ENCODE measurements around the gene HPSE2. TPM values are rescaled to one million over a fixed set of nuclear protein-coding genes. Genes with fewer than 3 reads are reported as not detected.
"Not testable (repeated sequence)": the region's sequence is repeated elsewhere in the genome, so short reads cannot be mapped to it uniquely, and the experiment has no call there.

The HPSE2 gene
- total RNA-seq, 6 experiments from 2014 or later = 0.05 to 0.09 TPM; not detected in 4

DNA sequence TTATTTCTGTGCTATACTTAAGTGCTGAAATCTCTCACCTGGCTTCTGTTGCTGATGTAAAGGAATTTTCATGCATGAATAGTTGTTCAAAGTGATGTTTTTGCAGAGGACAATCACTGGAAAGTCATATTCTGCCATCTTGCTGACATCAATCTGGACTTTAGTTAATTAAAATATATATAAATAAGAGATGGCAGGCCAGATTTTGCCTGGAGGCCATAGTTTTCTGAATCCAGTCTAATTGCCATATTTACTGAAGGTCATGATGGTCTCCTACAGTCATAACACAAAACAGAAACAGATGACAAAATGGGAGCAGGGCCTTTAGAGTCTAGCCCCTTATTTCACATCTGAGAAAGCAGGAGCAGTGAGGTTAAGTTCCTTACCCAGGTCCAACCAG lies 228.2 kb downstream of the HPSE2 start:
- no peaks in the 10 kb centered on the region for H3K27me3 Mint-ChIP-seq (ENCODE audit: insufficient read depth)
- no peak overlapping the region for H3K27ac Mint-ChIP-seq
- H3K4me3 Mint-ChIP-seq = no peak overlapping the region
- H3K4me1 Mint-ChIP-seq (ENCODE audit: low read depth) = peaks cover 6% of the 10 kb centered on the region; the same call in 1 of the 2 replicates
- peaks cover 7% of the 10 kb centered on the region for H3K36me3 Mint-ChIP-seq (ENCODE audit: low read depth)
- no peak for DNase-seq
- TF ChIP-seq, protein P1, sequence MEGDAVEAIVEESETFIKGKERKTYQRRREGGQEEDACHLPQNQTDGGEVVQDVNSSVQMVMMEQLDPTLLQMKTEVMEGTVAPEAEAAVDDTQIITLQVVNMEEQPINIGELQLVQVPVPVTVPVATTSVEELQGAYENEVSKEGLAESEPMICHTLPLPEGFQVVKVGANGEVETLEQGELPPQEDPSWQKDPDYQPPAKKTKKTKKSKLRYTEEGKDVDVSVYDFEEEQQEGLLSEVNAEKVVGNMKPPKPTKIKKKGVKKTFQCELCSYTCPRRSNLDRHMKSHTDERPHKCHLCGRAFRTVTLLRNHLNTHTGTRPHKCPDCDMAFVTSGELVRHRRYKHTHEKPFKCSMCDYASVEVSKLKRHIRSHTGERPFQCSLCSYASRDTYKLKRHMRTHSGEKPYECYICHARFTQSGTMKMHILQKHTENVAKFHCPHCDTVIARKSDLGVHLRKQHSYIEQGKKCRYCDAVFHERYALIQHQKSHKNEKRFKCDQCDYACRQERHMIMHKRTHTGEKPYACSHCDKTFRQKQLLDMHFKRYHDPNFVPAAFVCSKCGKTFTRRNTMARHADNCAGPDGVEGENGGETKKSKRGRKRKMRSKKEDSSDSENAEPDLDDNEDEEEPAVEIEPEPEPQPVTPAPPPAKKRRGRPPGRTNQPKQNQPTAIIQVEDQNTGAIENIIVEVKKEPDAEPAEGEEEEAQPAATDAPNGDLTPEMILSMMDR (IDR thresholded peaks at IDR 0.05) = no peak
- peaks cover 18% of the 10 kb centered on the region for H3K9me3 Mint-ChIP-seq

DNA sequence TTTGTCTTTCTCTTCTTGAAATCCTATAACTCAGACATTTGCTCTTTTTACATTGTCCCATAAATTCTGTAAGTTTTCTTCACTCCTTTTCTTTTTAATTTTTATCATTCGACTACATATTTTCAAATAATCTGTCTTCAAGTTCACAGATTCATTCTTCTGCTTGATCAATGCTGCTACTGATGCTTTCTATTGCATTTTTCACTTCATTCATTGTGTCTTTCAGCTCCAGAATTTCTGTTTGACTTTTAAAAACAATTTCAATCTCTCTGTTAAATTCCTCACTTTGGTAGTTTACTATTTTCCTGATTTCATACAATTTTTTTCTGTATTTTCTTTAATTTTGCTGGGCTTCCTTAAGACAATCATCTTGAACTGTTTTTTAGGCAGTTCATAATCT lies 230.4 kb downstream of the HPSE2 start:
- Mint-ChIP-seq H3K4me3 (no peak overlapping the region), H3K27me3 (ENCODE audit: insufficient read depth) (no peaks in the 10 kb centered on the region), H3K27ac (no peak overlapping the region), H3K9me3 (peaks cover 18% of the 10 kb centered on the region), H3K36me3 (ENCODE audit: low read depth) (peaks cover 7% of the 10 kb centered on the region), H3K4me1 (ENCODE audit: low read depth) (peaks cover 6% of the 10 kb centered on the region; the same call in 1 of the 2 replicates)
- no peak for DNase-seq
- TF ChIP-seq, protein P1 (IDR thresholded peaks at IDR 0.05) = no peak

DNA sequence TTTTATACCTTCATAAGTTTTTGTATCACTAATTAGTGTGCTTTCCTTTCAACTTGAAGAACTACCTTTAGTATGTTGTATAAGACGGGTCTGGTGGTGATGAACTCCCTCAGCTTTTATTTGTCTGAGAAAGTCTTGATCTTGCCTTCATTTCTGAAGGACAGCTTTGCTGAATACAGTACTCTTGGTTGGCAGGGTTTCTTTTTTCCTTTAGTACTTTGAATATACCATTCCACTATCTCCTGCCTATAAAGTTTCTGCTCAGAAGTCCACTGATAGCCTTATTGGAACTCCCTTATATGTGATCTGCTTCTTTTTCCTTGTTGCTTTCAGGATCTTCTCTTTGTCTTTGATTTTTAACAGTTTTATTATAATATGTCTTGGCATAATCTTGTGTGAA lies 230.9 kb downstream of the HPSE2 start:
- H3K36me3 Mint-ChIP-seq (ENCODE audit: low read depth) = peaks cover 7% of the 10 kb centered on the region
- H3K9me3 Mint-ChIP-seq = peaks cover 18% of the 10 kb centered on the region
- H3K27me3 Mint-ChIP-seq (ENCODE audit: insufficient read depth) = no peaks in the 10 kb centered on the region
- peaks cover 6% of the 10 kb centered on the region; the same call in 1 of the 2 replicates for H3K4me1 Mint-ChIP-seq (ENCODE audit: low read depth)
- TF ChIP-seq, protein P1 (IDR thresholded peaks at IDR 0.05) = no peak
- DNase-seq = no peak
- no peak overlapping the region for H3K4me3 Mint-ChIP-seq
- H3K27ac Mint-ChIP-seq = no peak overlapping the region

DNA sequence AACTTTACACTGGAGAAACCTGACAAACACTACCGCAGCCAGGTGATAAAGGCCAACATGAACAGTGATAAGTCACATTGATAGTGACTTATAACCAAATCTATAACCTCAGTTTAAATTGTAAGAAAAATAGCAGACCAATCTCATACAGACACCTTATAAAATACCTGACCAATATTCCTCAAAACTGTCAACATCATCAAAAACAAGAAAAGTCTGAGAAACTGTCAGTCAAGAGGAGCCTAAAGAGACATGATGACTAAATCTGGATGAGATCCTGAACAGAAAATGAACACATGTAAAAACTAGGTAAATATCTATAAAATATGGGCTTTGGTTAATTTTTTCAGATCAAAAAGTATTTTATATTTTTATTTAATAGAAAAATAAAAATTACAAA lies 233.3 kb downstream of the HPSE2 start:
- Mint-ChIP-seq H3K9me3 (peaks cover 18% of the 10 kb centered on the region), H3K36me3 (ENCODE audit: low read depth) (peaks cover 7% of the 10 kb centered on the region), H3K27ac (no peak overlapping the region), H3K27me3 (ENCODE audit: insufficient read depth) (no peaks in the 10 kb centered on the region), H3K4me3 (no peak overlapping the region), H3K4me1 (ENCODE audit: low read depth) (no peaks in the 10 kb centered on the region)
- TF ChIP-seq, protein P1 (IDR thresholded peaks at IDR 0.05) = no peak
- no peak for DNase-seq

DNA sequence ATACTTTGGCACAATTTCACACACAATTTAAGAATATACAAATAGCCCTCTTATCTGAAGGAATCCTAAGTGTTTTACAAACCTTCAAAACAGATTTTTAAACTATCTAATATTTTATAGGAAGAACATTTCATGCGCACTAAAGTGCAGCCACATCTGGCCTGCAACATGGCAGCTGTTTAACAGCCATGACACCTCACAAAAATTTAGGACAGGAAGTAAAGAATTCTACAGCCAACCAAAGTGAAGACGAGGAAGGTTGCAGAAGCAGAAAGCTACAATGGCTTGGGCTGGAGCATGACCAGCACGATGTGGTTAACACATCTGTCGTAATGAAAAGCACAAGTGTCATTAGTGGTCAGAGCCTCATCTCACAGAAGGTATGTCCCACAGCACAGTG lies 238.1 kb downstream of the HPSE2 start:
- no peak for DNase-seq
- H3K36me3 Mint-ChIP-seq (ENCODE audit: low read depth) = no peaks in the 10 kb centered on the region
- no peak overlapping the region for H3K4me3 Mint-ChIP-seq
- TF ChIP-seq, protein P1 (IDR thresholded peaks at IDR 0.05) = no peak
- no peaks in the 10 kb centered on the region for H3K4me1 Mint-ChIP-seq (ENCODE audit: low read depth)
- no peaks in the 10 kb centered on the region for H3K27me3 Mint-ChIP-seq (ENCODE audit: insufficient read depth)
- H3K9me3 Mint-ChIP-seq = no peaks in the 10 kb centered on the region; the same call in 1 of the 2 replicates
- H3K27ac Mint-ChIP-seq = no peak overlapping the region

DNA sequence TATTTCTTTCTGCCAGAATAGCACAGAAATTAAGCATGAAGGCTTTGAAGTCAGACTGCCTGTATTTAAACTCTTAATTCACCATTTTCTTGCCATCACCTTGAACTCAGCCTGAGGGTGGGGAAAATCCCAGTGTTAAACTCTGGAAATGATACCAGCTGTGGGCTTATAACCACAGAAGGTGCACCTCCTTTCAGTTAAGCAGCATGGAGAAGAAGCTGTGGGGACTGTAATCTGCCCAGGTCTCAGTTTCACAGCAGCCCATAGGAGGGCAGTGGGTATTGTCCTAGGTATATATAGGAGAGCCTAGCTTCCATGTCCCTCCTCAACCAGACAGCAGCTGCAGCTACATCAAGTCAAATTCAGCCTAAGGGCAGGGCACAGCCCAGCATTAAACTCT lies 241.6 kb downstream of the HPSE2 start:
- Mint-ChIP-seq H3K4me1 (ENCODE audit: low read depth) (no peaks in the 10 kb centered on the region), H3K4me3 (no peak overlapping the region), H3K27ac (no peak overlapping the region), H3K36me3 (ENCODE audit: low read depth) (no peaks in the 10 kb centered on the region), H3K9me3 (no peaks in the 10 kb centered on the region; the same call in 1 of the 2 replicates), H3K27me3 (ENCODE audit: insufficient read depth) (no peaks in the 10 kb centered on the region)
- TF ChIP-seq, protein P1 (IDR thresholded peaks at IDR 0.05) = no peak
- no peak for DNase-seq

DNA sequence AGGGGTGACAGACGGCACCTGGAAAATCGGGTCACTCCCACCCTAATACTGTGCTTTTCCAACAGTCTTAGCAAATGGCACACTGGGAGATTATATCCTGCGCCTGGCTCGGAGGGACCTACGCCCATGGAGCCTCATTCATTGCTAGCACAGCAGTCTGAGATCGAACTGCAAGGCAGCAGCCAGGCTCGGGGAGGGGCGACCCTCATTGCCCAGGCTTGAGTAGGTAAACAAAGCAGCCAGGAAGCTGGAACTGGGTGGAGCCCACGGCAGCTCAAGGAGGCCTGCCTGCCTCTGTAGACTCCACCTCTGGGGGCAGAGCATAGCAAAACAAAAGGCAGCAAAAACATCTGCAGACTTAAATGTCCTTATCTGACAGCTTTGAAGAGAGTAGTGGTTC lies 251.9 kb downstream of the HPSE2 start:
- H3K4me1 Mint-ChIP-seq (ENCODE audit: low read depth); H3K27ac Mint-ChIP-seq; H3K27me3 Mint-ChIP-seq (ENCODE audit: insufficient read depth); H3K36me3 Mint-ChIP-seq (ENCODE audit: low read depth); DNase-seq; H3K4me3 Mint-ChIP-seq: not testable (repeated sequence)
- peaks cover 11% of the 10 kb centered on the region for H3K9me3 Mint-ChIP-seq
